IgD-negative memory B cell (primary cell): ENCODE measurements around the gene RAD50. TPM values are rescaled to one million over a fixed set of nuclear protein-coding genes. Genes with fewer than 3 reads are reported as not detected.
"Not testable (repeated sequence)": the region's sequence is repeated elsewhere in the genome, so short reads cannot be mapped to it uniquely, and the experiment has no call there.

Experiments used
- H3K27ac Mint-ChIP-seq, 3 donors: one replicate each; pipeline ENCODE4 v1.8.0; 2020 to 2022; ENCODE audit warnings: mild to moderate bottlenecking in 3 of 3, mixed read lengths in 3 of 3, moderate library complexity in 1 of 3
- H3K27me3 Mint-ChIP-seq: one replicate; pipeline ENCODE4 v1.8.0; 2021; ENCODE audit warnings: mixed read lengths
- H3K36me3 Mint-ChIP-seq: one replicate; pipeline ENCODE4 v1.8.0; 2020; ENCODE audit warnings: mild to moderate bottlenecking, mixed read lengths
- H3K4me1 Mint-ChIP-seq, 3 donors: one replicate each; pipeline ENCODE4 v1.8.0; 2020 to 2022; ENCODE audit warnings: mixed read lengths in 3 of 3, mild to moderate bottlenecking in 1 of 3
- H3K4me3 Mint-ChIP-seq, 4 donors: one replicate each; pipeline ENCODE4 v1.8.0; 2020 to 2022; ENCODE audit warnings: mild to moderate bottlenecking in 4 of 4, mixed read lengths in 4 of 4, moderate library complexity in 3 of 4
- H3K9me3 Mint-ChIP-seq, 3 donors: one replicate each; pipeline ENCODE4 v1.8.0; 2020 to 2021; ENCODE audit warnings: mixed read lengths in 3 of 3, mild to moderate bottlenecking in 1 of 3
- polyA plus RNA-seq: library from polyadenylated mRNA; unstranded; fragments of 300-500 nt; fragmentation: Illumina TruSeq; gene quantifications from one replicate; pipeline ENCODE4 v1.2.3, GENCODE V29; 2021

The RAD50 gene
- polyA plus RNA-seq, 1 donor from 2014 or later = 33.4 TPM

DNA sequence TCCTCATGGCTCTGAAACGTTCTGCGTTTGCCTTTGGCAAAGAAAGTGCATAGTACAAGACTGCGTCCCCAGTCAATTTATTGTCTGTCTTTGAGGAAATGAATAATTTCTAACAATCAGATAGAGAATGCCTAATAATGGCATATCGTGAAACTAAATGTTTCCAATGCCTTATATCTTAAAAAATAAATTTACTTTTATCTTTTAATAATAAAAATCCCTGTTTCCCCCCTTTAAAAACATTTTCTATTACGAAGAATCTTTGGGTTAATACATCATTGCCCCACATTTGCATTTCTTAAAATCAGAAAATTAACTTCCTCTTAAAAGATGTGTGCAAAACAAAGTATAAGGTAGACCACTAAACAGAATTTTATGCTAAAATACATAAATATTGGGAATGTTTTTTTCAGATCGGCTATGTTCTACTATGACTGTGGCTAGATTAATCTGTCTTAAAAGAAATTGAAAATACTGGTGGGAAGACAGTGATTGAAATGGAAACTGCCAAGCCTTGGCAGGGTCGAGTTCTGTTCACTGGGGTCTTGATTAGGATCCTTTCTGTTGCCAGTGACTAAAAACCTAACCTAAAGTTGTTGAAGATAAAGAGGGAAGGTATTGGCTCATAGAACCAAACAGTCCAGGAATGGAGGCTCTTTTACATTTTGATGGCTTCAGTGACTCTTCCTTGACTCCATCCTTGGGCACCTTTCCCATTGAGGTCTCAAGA lies 13.1 kb upstream of the RAD50 start, which contains the start of gene IL5:
IL5 (minus strand) TSS at position 51 of the 730 bp plus-strand sequence; CDS start at position 7, 44 bp downstream.
- peak within 1 kb of the TSS in 1 of 3 donors; percentile 64 for H3K27ac Mint-ChIP-seq
- H3K4me1 Mint-ChIP-seq = no peaks in the 10 kb centered on the region
- H3K9me3 Mint-ChIP-seq = no peaks in the 10 kb centered on the region
- H3K27me3 Mint-ChIP-seq = no peaks in the 10 kb centered on the region
- no peaks in the 10 kb centered on the region for H3K36me3 Mint-ChIP-seq
- peak within 1 kb of the TSS in 1 of 4 donors; percentile 24 for H3K4me3 Mint-ChIP-seq

DNA sequence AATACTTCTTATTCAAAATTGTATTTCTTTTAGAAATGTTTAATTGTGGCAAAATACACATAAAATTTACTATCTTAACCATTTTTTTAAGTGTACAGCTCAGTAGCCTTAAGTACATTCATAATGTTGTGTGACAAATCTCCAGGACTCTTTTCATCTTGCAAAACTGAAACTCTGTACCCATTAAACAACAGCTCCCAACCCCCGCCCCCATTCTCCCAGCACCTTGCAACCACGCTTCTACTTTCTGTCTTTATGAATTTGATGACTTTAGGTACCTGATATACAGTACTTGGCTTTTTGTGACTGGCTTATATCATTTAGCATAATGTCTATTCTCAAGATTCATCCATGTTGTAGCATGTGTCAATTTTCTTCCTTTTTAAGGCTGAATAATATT lies 10.7 kb upstream of the RAD50 start:
- H3K27me3 Mint-ChIP-seq = no peaks in the 10 kb centered on the region
- H3K9me3 Mint-ChIP-seq = no peaks in the 10 kb centered on the region
- H3K4me1 Mint-ChIP-seq = peaks cover 0 to 5% (median 4%) of the 10 kb centered on the region in 3 donors
- no peak overlapping the region for H3K27ac Mint-ChIP-seq
- H3K4me3 Mint-ChIP-seq = no peak overlapping the region
- H3K36me3 Mint-ChIP-seq = no peaks in the 10 kb centered on the region

DNA sequence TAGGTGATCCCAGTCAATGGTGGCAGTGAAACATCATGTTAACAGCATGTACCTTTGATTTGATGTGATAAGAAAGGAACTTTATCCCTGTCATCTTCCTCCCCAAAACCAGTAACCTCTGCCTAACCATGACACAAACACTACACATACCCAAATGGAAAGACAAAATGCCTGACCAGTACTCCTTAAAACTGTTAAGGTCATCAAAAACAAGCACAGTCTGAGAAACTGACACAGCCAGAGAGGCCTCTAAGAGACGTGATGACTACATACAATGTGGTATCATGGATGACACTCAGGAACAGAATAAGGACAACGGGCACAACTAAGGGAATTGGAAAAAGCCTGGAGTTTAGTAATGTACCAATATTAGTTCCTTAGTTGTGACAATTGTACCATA lies 9.5 kb upstream of the RAD50 start:
- Mint-ChIP-seq H3K9me3 (no peaks in the 10 kb centered on the region), H3K27me3 (no peaks in the 10 kb centered on the region), H3K36me3 (no peaks in the 10 kb centered on the region), H3K4me3 (no peak overlapping the region), H3K4me1 (peaks cover 2 to 6% (median 4%) of the 10 kb centered on the region in 3 donors), H3K27ac (no peak overlapping the region)

DNA sequence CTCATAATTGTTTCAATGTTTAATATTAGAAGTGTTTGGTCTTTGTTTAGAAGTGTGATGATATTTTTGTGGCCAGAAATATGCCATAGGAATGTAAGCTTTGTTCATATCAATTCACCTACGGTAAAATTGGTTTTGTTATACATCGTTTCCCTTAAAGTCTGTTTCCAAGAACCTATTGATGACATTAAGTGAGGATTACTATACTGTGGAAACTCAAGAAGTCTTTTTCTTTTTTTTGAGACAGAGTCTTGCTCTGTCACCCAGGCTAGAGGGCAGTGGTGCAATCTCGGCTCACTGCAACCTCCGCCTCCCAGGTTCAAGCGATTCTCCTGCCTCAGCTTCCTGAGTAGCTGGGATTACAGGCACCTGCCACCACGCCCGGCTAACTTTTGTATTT lies 7.9 kb upstream of the RAD50 start:
- not testable (repeated sequence) for H3K27me3 Mint-ChIP-seq, H3K9me3 Mint-ChIP-seq, H3K4me1 Mint-ChIP-seq, H3K4me3 Mint-ChIP-seq, H3K36me3 Mint-ChIP-seq, H3K27ac Mint-ChIP-seq

DNA sequence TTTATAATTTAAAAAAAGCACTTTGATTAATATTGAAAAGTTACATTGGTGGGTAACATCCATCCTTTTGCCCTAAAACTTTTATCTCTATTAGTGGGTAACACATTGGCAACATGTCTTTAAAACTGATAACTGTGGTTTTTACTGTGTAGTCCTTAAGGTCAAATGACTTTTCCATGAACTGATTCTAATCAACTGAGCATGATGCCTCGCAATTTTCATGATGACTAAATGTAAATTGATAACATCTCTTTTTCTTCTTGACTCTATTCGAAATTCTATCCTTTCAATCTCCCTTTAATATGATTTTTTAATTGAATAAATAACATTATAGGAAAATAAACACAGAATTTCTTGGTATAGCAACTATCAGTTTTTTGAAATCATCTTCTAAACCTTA lies 7.2 kb upstream of the RAD50 start:
- H3K27me3 Mint-ChIP-seq = no peaks in the 10 kb centered on the region
- H3K27ac Mint-ChIP-seq = no peak overlapping the region
- no peak overlapping the region for H3K4me3 Mint-ChIP-seq
- no peaks in the 10 kb centered on the region for H3K9me3 Mint-ChIP-seq
- no peaks in the 10 kb centered on the region for H3K36me3 Mint-ChIP-seq
- peaks cover 2 to 6% (median 4%) of the 10 kb centered on the region in 3 donors for H3K4me1 Mint-ChIP-seq

DNA sequence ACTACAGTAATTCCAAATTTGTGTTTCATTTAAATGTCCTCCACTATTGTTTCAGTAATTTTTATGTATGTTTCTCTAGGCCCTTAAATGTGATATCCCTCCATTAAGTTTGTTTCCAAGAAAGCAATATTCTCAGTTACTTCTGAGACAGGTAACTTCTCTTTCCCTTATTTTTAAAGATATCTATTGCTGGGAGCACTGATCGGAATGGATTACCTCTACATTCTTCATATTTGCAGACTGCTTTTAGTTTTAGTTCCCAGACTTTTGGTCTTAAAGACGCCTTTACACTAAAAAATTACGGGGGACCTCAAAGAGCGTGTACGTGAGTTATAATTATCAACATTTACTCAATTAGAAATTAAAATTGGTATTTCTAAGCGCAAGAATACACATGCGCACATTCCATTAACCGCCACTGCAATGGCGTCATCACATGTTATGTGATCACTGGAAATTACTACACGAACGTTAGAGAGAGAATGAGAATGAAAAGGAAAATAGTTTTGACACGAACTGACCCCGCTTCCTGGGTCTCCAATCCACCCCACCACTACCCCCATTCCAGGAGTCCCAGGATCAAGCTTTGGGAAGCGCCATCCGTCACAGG lies 519 bp upstream of the RAD50 start:
- H3K4me1 Mint-ChIP-seq = peaks cover 12 to 26% (median 22%) of the 10 kb centered on the region in 3 donors
- H3K27me3 Mint-ChIP-seq = no peaks in the 10 kb centered on the region
- peaks cover 0 to 5% (median 0%) of the 10 kb centered on the region in 3 donors for H3K9me3 Mint-ChIP-seq
- peak overlapping the region; percentile 93 to 98 (median 96) for H3K4me3 Mint-ChIP-seq
- no peaks in the 10 kb centered on the region for H3K36me3 Mint-ChIP-seq
- H3K27ac Mint-ChIP-seq = peak overlapping the region; percentile 95 to 99 (median 97)

DNA sequence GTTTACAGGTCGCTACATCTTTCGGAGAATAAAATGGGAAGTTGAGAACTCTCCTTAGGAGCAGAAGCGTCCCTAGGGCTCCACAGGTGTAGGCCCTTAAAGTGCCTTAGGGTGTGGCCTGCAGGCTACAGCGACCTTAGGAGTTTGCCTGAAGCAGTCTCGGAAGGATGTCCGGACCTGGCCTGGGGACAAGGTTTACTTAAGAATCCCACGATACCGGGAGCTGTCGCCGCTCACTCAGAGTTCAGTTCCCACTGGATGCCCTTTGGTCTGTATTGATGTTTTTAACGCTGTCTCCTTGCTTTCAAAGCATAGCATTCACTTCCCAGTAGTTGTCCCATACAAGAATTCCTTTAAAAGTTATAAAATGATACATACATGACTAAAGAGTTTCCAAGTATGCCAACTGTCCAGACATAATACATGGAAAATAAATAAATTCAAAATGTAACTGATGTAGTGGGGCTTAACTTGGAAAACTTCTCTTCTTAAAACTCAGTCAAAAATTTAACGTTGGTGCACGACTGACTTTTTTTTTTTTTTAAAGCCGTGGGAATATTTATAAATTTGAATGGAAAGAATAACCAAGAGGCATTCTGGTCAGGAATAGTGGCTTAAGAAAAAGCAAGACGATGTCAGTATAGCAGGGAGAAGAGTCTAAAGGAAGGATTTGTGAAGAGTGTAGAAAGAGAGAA lies 848 bp downstream of the RAD50 start:
- Mint-ChIP-seq H3K4me3 (peak overlapping the region; percentile 93 to 98 (median 96)), H3K4me1 (peaks cover 10 to 26% (median 20%) of the 10 kb centered on the region in 3 donors), H3K36me3 (no peaks in the 10 kb centered on the region), H3K27me3 (no peaks in the 10 kb centered on the region), H3K27ac (peak overlapping the region; percentile 95 to 99 (median 97)), H3K9me3 (peaks cover 0 to 5% (median 0%) of the 10 kb centered on the region in 3 donors)

DNA sequence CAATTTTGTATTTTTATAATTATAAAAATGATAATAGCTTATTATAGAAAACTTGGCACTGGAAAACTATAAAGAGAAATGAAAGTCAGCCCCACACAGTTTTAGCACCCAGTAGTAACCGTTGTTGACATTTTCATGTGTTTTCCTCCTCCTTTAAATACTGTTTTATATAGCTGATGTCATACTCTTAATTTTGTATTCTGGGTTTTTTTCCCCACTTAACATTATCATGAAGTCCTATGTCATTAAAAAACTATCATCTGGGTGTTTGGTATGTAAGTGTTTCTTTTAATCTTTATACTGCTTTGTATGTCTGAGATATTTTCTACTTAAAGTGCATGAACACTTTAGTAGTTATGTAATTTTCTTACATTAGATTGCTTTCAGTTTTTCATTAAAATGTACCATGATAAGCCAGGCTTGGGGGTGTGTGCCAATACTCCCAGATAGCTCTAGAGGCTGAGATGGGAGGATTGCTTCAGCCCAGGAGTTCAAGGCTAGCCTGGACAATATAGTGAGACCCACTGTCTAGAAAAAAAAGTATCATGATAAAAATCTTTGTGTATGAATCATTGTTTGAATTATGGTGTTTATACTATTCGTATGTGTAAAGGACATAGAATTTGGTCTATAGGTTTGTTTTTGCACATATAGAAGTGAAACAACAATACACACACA lies 2.7 kb downstream of the RAD50 start:
- peak overlapping the region in 3 of 4 donors; percentile 9 to 63 (median 11) for H3K4me3 Mint-ChIP-seq
- H3K36me3 Mint-ChIP-seq = no peaks in the 10 kb centered on the region
- H3K9me3 Mint-ChIP-seq = peaks cover 0 to 5% (median 0%) of the 10 kb centered on the region in 3 donors
- H3K27ac Mint-ChIP-seq = no peak overlapping the region
- H3K4me1 Mint-ChIP-seq = peaks cover 10 to 26% (median 20%) of the 10 kb centered on the region in 3 donors
- H3K27me3 Mint-ChIP-seq = no peaks in the 10 kb centered on the region

DNA sequence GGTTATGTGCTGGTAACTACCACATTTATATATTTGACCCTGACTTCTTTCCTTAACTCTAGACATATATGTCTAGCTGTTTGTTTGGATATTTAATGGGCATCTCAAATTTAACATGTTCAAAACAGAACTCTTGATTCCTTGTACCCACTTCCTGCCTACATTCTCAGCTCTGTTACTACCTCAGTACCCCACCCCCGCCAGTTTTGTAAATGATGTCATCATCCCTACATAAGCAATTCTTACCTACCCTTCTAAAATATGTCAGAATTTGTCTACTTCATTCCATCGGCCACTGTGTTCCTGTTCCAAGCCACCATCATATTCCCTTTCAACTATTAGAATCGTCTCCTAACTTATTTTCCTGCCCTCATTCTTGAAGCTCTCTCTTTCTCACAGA lies 4.8 kb downstream of the RAD50 start:
- peaks cover 0 to 3% (median 0%) of the 10 kb centered on the region in 3 donors for H3K9me3 Mint-ChIP-seq
- H3K4me1 Mint-ChIP-seq = peaks cover 8 to 17% (median 14%) of the 10 kb centered on the region in 3 donors
- peaks cover 14% of the 10 kb centered on the region for H3K36me3 Mint-ChIP-seq
- H3K27ac Mint-ChIP-seq = no peak overlapping the region
- no peaks in the 10 kb centered on the region for H3K27me3 Mint-ChIP-seq
- H3K4me3 Mint-ChIP-seq = no peak overlapping the region

DNA sequence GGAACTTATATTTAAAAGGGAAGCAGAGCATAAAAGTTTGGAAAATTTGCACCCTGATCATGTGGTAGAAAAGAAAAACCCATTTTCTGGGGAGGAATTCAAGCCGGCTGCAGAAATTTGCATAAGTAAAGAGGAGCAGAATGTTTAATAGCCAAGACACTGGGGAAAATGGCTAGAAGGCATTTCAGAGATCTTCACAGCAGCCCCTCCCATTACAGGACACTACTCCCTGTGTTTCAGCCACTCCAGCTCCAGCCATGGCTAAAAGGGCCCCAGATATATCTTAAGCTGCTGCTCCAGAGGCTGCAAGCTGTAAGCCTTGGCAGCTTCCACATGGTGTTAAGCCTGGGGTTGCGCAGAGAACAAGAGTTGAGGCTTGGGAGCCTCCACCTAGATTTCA lies 7.8 kb downstream of the RAD50 start:
- H3K9me3 Mint-ChIP-seq, H3K27ac Mint-ChIP-seq: not testable (repeated sequence)

DNA sequence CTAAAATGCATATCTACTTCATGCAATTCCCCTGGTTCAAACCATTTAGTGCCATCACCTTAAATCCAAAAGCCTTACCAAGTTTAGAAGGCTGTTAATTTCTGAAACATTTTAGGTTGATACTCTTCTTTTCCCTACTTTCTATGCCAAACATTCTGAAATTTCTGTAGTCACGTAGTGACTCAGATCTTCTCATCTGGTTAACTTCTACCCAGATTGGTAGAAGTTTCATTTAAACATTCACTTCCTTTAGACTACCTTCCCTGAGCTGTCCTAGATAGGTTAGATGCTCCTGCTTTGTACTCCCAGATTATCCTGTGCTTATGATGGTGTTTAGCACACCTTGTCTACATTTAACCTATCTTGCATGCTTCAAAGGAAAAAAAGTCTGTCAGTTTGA lies 9.9 kb downstream of the RAD50 start:
- Mint-ChIP-seq H3K27me3 (no peaks in the 10 kb centered on the region), H3K27ac (peak overlapping the region in 1 of 3 donors; percentile 73), H3K4me1 (peaks cover 5 to 15% (median 5%) of the 10 kb centered on the region in 3 donors)

More for the DNA sequence above, 7.8 kb downstream of the RAD50 start:
- H3K27me3 Mint-ChIP-seq = not testable (repeated sequence)
- Mint-ChIP-seq H3K4me1 (peaks cover 4 to 15% (median 5%) of the 10 kb centered on the region in 3 donors), H3K4me3 (peak overlapping the region in 1 of 4 donors; percentile 2), H3K36me3 (peaks cover 22% of the 10 kb centered on the region)

DNA sequence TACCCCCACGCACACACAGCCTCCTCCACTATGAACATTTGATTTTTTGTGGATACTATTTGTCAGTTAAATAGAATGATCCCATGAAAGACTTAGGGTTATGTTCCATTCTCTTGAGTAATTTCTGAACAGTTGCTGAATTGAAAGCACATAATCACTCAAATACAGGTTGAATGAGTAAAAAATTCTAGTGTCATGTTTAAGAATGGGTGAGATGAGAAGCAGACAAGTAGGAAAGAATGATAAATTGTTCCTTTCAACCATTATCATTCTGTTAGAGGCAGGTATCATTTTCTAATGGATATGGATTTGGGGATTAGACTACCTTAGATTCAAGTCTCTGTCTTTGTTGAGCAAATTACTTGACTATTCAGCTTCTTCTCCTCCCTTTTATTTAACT lies 19.3 kb downstream of the RAD50 start:
- Mint-ChIP-seq H3K9me3 (no peaks in the 10 kb centered on the region), H3K36me3 (peaks cover 9% of the 10 kb centered on the region), H3K27ac (no peak overlapping the region), H3K27me3 (no peaks in the 10 kb centered on the region), H3K4me3 (no peak overlapping the region), H3K4me1 (peaks cover 2 to 5% (median 2%) of the 10 kb centered on the region in 3 donors)

More for the DNA sequence above, 9.9 kb downstream of the RAD50 start:
- H3K9me3 Mint-ChIP-seq = peaks cover 0 to 3% (median 0%) of the 10 kb centered on the region in 3 donors
- H3K4me3 Mint-ChIP-seq = no peak overlapping the region
- H3K36me3 Mint-ChIP-seq = peaks cover 27% of the 10 kb centered on the region

DNA sequence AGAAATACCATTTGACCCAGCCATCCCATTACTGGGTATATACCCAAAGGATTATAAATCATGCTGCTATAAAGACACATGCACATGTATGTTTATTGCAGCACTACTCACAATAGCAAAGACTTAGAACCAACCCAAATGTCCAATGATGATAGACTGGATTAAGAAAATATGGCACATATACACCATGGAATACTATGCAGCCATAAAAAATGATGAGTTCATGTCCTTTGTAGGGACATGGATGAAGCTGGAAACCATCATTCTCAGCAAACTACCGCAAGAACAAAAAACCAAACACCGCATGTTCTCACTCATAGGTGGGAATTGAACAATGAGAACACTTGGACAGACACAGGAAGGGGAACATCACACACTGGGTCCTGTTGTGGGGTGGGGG lies 27.8 kb downstream of the RAD50 start:
- H3K27ac Mint-ChIP-seq = peak overlapping the region in 1 of 3 donors; percentile 57
- H3K27me3 Mint-ChIP-seq, H3K4me3 Mint-ChIP-seq, H3K9me3 Mint-ChIP-seq, H3K4me1 Mint-ChIP-seq: not testable (repeated sequence)
- H3K36me3 Mint-ChIP-seq = peaks cover 26% of the 10 kb centered on the region

DNA sequence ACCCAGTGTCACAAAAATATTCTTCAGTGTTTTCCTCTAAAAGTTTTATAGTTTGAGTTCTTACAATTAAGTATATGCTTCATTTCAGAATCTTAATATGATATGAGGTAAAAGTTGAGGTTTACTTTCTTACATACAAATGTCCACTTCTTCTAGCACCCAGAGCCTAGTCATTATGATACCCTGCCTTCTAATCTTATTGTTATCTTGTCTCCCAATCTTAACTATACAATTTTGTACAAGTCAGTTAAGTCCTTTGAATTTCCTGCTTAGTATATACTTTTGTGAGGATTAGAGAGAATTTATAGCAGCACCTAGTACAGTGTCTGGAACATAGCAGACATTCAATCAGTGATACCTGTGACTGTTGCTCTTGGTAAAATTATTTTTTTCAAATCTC lies 29.3 kb downstream of the RAD50 start:
- H3K36me3 Mint-ChIP-seq = peaks cover 24% of the 10 kb centered on the region
- H3K27ac Mint-ChIP-seq = no peak overlapping the region
- peaks cover 0 to 6% (median 0%) of the 10 kb centered on the region in 3 donors for H3K4me1 Mint-ChIP-seq
- no peaks in the 10 kb centered on the region for H3K9me3 Mint-ChIP-seq
- no peak overlapping the region for H3K4me3 Mint-ChIP-seq
- H3K27me3 Mint-ChIP-seq = no peaks in the 10 kb centered on the region

DNA sequence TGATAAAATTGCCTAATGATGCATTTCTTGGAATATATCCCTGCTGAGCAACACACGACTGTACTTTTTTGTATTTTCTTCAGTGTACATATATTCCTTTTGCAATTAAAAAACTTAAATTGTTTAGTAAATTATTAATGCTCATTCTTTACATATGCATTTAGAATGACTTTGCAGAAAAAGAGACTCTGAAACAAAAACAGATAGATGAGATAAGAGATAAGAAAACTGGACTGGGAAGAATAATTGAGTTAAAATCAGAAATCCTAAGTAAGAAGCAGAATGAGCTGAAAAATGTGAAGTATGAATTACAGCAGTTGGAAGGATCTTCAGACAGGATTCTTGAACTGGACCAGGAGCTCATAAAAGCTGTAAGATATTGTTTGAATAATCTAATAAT lies 32.7 kb downstream of the RAD50 start:
- Mint-ChIP-seq H3K36me3 (peaks cover 10% of the 10 kb centered on the region), H3K4me3 (peak overlapping the region in 1 of 4 donors; percentile 41), H3K27ac (no peak overlapping the region), H3K27me3 (no peaks in the 10 kb centered on the region), H3K4me1 (peaks cover 0 to 4% (median 0%) of the 10 kb centered on the region in 3 donors), H3K9me3 (no peaks in the 10 kb centered on the region)
